ENCODE measurements around the gene GFRAL. TPM values are rescaled to one million over a fixed set of nuclear protein-coding genes. Genes with fewer than 3 reads are reported as not detected.

GFRAL gene
- total RNA-seq, 1 donor from 2014 or later = not detected

GRCh38 chr6:55433446-55434130 is 106.3 kb downstream of the GFRAL start:
- Histone ChIP-seq H3K4me1 (no peaks in the 10 kb centered on the region), H3K36me3 (no peaks in the 10 kb centered on the region), H3K27ac (no peak overlapping the region), H3K9me3 (no peaks in the 10 kb centered on the region), H3K27me3 (ENCODE audit: low read depth) (no peaks in the 10 kb centered on the region), H3K4me3 (no peak overlapping the region)
- intact Hi-C loops (cut with DNase I) = no loop called here
- TF ChIP-seq CTCF (IDR thresholded peaks at IDR 0.05) = no peak
- ATAC-seq (no peak), DNase-seq (no peak)

- Histone ChIP-seq H3K36me3 (no peaks in the 10 kb centered on the region), H3K9me3 (no peaks in the 10 kb centered on the region), H3K4me1 (no peaks in the 10 kb centered on the region), H3K27ac (no peak overlapping the region), H3K27me3 (ENCODE audit: low read depth) (no peaks in the 10 kb centered on the region), H3K4me3 (no peak overlapping the region)
- TF ChIP-seq CTCF (IDR thresholded peaks at IDR 0.05) = no peak
- DNase-seq (no peak), ATAC-seq (no peak)
- intact Hi-C loops (cut with DNase I) = no loop called here
Observed at GRCh38 chr6:55437141-55437540, 109.9 kb downstream of the GFRAL start.

- H3K27ac ChIP-seq = no peak overlapping the region
- no peaks in the 10 kb centered on the region for H3K27me3 ChIP-seq (ENCODE audit: low read depth)
- H3K36me3 ChIP-seq = no peaks in the 10 kb centered on the region
- ATAC-seq (no peak), DNase-seq (no peak)
- intact Hi-C loops (cut with DNase I) = no loop called here
- no peak for TF ChIP-seq CTCF (IDR thresholded peaks at IDR 0.05)
- H3K9me3 ChIP-seq = no peaks in the 10 kb centered on the region
- no peak overlapping the region for H3K4me3 ChIP-seq
- H3K4me1 ChIP-seq = no peaks in the 10 kb centered on the region
Observed at GRCh38 chr6:55438203-55438602, 110.9 kb downstream of the GFRAL start.

- ATAC-seq (peak in 1 of 2 donors; percentile 62), DNase-seq (no peak)
- Histone ChIP-seq H3K27ac (no peak overlapping the region), H3K36me3 (no peaks in the 10 kb centered on the region), H3K27me3 (ENCODE audit: low read depth) (no peaks in the 10 kb centered on the region), H3K4me1 (no peaks in the 10 kb centered on the region), H3K9me3 (no peaks in the 10 kb centered on the region), H3K4me3 (no peak overlapping the region)
- intact Hi-C loops (cut with DNase I) = no loop called here
- no peak for TF ChIP-seq CTCF (IDR thresholded peaks at IDR 0.05)
Observed at GRCh38 chr6:55443238-55444134, 116.2 kb downstream of the GFRAL start.

GRCh38 chr6:55445648-55446204 is 118.5 kb downstream of the GFRAL start:
- DNase-seq = no peak
- TF ChIP-seq CTCF (IDR thresholded peaks at IDR 0.05) = peak; percentile 43
- H3K9me3 ChIP-seq = no peaks in the 10 kb centered on the region
- no peaks in the 10 kb centered on the region for H3K36me3 ChIP-seq
- no peak overlapping the region for H3K27ac ChIP-seq
- intact Hi-C loops (cut with DNase I) = no loop called here
- H3K4me1 ChIP-seq = no peaks in the 10 kb centered on the region
- ATAC-seq = no peak
- H3K27me3 ChIP-seq (ENCODE audit: low read depth) = no peaks in the 10 kb centered on the region
- H3K4me3 ChIP-seq = no peak overlapping the region

Data from lower lobe of right lung (tissue), 2 donors.